Hepatocyte (in vitro differentiated cells): ENCODE measurements around the gene MGAT5. TPM values are rescaled to one million over a fixed set of nuclear protein-coding genes. Genes with fewer than 3 reads are reported as not detected.

ENCODE experiments used
- DNase-seq: peaks from one replicate; pipeline ENCODE4 v3.0.0-alpha.2; 2016; ENCODE audit warnings: low spot score
- H2AFZ ChIP-seq: fragments of 200-600 bp; sonication (generic); 2 replicates; pipeline ENCODE4 v1.6.0; 2016; ENCODE audit warnings: antibody characterized with exemption, mild to moderate bottlenecking
- H3K27ac ChIP-seq: fragments of 200-600 bp; sonication (generic); 2 replicates; pipeline ENCODE4 v1.5.1; 2016; ENCODE audit warnings: mild to moderate bottlenecking
- H3K27me3 ChIP-seq: fragments of 200-600 bp; sonication (generic); 2 replicates; pipeline ENCODE4 v1.6.1; 2016
- H3K36me3 ChIP-seq: fragments of 200-600 bp; sonication (generic); replicated peaks from 2 replicates; pipeline ENCODE4 v1.5.1; 2016; ENCODE audit warnings: low read depth; ENCODE audit not compliant: insufficient read depth
- H3K4me1 ChIP-seq: fragments of 200-600 bp; sonication (generic); 2 replicates; pipeline ENCODE4 v1.5.1; 2016; ENCODE audit warnings: mild to moderate bottlenecking, moderate library complexity; ENCODE audit not compliant: insufficient read depth
- H3K4me2 ChIP-seq: fragments of 200-600 bp; sonication (generic); 2 replicates; pipeline ENCODE4 v1.6.0; 2016
- H3K4me3 ChIP-seq: fragments of 200-600 bp; sonication (generic); 2 replicates; pipeline ENCODE4 v1.5.1; 2016; ENCODE audit warnings: mild to moderate bottlenecking
- H3K79me2 ChIP-seq: fragments of 200-600 bp; sonication (generic); 2 replicates; pipeline ENCODE4 v1.6.0; 2017; ENCODE audit warnings: mild to moderate bottlenecking
- H3K9me2 ChIP-seq: fragments of 200-600 bp; sonication (generic); replicated peaks from 2 replicates; pipeline ENCODE4 v1.6.0; 2017; ENCODE audit warnings: mild to moderate bottlenecking; ENCODE audit not compliant: insufficient read depth
- H3K9me3 ChIP-seq: fragments of 200-600 bp; sonication (generic); 2 replicates; pipeline ENCODE4 v1.5.1; 2016; ENCODE audit warnings: low read depth, mild to moderate bottlenecking
- H4K20me1 ChIP-seq: fragments of 200-600 bp; sonication (generic); 2 replicates; pipeline ENCODE4 v1.6.0; 2016; ENCODE audit warnings: mild to moderate bottlenecking; ENCODE audit not compliant: insufficient read depth, poor library complexity, severe bottlenecking
- CTCF ChIP-seq: fragments of 200-600 bp; sonication (generic); IDR thresholded peaks from 2 replicates; pipeline ENCODE4 v1.5.1; 2016; ENCODE audit warnings: antibody characterized with exemption, mild to moderate bottlenecking; ENCODE audit not compliant: poor library complexity
- EZH2 ChIP-seq: fragments of 200-600 bp; sonication (generic); IDR thresholded peaks from 2 replicates; pipeline ENCODE4 v1.6.1; 2016; ENCODE audit warnings: antibody characterized with exemption, mild to moderate bottlenecking, borderline replicate concordance
- EZH2phosphoT487 ChIP-seq: fragments of 200-600 bp; sonication (generic); IDR thresholded peaks from one replicate; pipeline ENCODE4 v1.6.1; 2018; ENCODE audit warnings: antibody characterized with exemption, mild to moderate bottlenecking, low read depth, moderate library complexity; ENCODE audit not compliant: unreplicated experiment, severe bottlenecking
- WGBS: methylation state at CpG from one replicate; pipeline ENCODE4 v1.1.6; 2016; ENCODE audit warnings: low lambda C conversion rate; ENCODE audit errors: missing lambda C conversion rate; 5-methylcytosine and 5-hydroxymethylcytosine counted together
- polyA plus RNA-seq: library from polyadenylated mRNA; unstranded; fragments of >200 nt; fragmentation: Nextera tagmentation; extraction: Ambion mirVana; gene quantifications from 2 replicates; pipeline ENCODE4 v1.2.1, GENCODE V29; 2016
- total RNA-seq: library from RNA; depleted of rRNA; stranded (reverse); fragments of >200 nt; gene quantifications from 2 replicates; pipeline ENCODE4 v1.2.3, GENCODE V29; 2014

MGAT5 gene
- total and polyA plus RNA-seq, 2 experiments from 2014 or later = 9.1 to 30.2 TPM

GRCh38 chr2:134314681-134315368 lies 61.0 kb downstream of the MGAT5 start:
- Histone ChIP-seq H3K4me2 (no peak overlapping the region), H3K4me1 (no peaks in the 10 kb centered on the region), H3K9me3 (no peaks in the 10 kb centered on the region), H3K36me3 (no peaks in the 10 kb centered on the region), H2AFZ (no peak overlapping the region), H3K4me3 (no peak overlapping the region), H3K27ac (no peak overlapping the region), H3K9me2 (no peaks in the 10 kb centered on the region), H4K20me1 (no peaks in the 10 kb centered on the region), H3K79me2 (peaks cover 4% of the 10 kb centered on the region), H3K27me3 (no peaks in the 10 kb centered on the region)
- WGBS = 57% methylated on average over 5 of the region's 5 CpGs
- TF ChIP-seq CTCF = no peak
- no peak for TF ChIP-seq EZH2
- TF ChIP-seq EZH2phosphoT487 = no peak
- no peak for DNase-seq

- 98% methylated on average over 2 of the region's 2 CpGs for WGBS
- Histone ChIP-seq H3K4me3 (no peak overlapping the region), H3K4me2 (no peak overlapping the region), H3K27ac (no peak overlapping the region), H3K9me3 (no peaks in the 10 kb centered on the region), H2AFZ (no peak overlapping the region), H3K27me3 (no peaks in the 10 kb centered on the region), H3K4me1 (no peaks in the 10 kb centered on the region), H3K36me3 (no peaks in the 10 kb centered on the region), H3K9me2 (no peaks in the 10 kb centered on the region), H4K20me1 (no peaks in the 10 kb centered on the region), H3K79me2 (peaks cover 4% of the 10 kb centered on the region)
- no peak for TF ChIP-seq CTCF
- no peak for DNase-seq
Measured at GRCh38 chr2:134315471-134315870, 61.6 kb downstream of the MGAT5 start.

GRCh38 chr2:134319596-134320254 lies 65.9 kb downstream of the MGAT5 start:
- TF ChIP-seq EZH2 (no peak), EZH2phosphoT487 (no peak), CTCF (no peak)
- Histone ChIP-seq H3K36me3 (no peaks in the 10 kb centered on the region), H3K4me2 (no peak overlapping the region), H3K79me2 (no peaks in the 10 kb centered on the region), H3K9me2 (no peaks in the 10 kb centered on the region), H3K4me1 (no peaks in the 10 kb centered on the region), H3K27ac (no peak overlapping the region), H3K27me3 (no peaks in the 10 kb centered on the region), H2AFZ (no peak overlapping the region), H4K20me1 (no peaks in the 10 kb centered on the region), H3K4me3 (no peak overlapping the region), H3K9me3 (no peaks in the 10 kb centered on the region)
- 64% methylated on average over 2 of the region's 2 CpGs for WGBS
- no peak for DNase-seq
